ENCODE results near the gene PPEF1.

DNA sequence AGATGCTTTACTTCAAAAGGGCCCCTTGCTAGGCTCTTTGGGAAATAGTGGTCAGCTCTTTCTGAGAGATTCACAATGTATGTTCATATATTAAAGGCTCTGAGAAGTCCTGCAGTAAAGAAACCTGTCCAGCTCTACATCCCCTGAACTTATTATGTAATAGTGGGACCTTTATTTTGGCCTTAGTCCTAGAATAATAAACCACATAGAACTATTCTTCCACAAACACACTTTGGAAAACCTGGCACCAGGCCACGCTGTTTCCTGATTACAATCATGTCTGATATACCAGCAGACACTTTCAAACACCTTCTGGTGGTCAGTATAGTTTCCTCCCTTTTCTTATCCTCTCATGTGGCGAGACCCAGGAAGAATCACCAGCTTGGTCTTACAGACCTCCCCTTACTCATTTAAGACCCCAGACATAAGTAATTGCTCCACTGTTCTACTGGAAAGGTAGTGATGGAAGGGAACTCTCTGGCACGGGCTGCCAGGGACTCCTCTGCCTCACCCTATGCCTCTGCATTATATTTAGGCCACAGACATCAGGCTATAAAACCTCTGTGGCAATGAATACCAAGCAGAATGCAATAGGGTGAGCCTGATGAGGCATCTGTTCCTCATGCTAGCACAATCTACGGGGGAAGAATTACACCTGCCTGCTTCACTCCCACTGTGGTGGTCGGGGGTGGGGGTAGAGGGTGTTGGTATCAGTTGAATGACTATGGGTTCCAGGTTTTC lies 5.7 kb upstream of the PPEF1 start:
- TF ChIP-seq, protein P1, sequence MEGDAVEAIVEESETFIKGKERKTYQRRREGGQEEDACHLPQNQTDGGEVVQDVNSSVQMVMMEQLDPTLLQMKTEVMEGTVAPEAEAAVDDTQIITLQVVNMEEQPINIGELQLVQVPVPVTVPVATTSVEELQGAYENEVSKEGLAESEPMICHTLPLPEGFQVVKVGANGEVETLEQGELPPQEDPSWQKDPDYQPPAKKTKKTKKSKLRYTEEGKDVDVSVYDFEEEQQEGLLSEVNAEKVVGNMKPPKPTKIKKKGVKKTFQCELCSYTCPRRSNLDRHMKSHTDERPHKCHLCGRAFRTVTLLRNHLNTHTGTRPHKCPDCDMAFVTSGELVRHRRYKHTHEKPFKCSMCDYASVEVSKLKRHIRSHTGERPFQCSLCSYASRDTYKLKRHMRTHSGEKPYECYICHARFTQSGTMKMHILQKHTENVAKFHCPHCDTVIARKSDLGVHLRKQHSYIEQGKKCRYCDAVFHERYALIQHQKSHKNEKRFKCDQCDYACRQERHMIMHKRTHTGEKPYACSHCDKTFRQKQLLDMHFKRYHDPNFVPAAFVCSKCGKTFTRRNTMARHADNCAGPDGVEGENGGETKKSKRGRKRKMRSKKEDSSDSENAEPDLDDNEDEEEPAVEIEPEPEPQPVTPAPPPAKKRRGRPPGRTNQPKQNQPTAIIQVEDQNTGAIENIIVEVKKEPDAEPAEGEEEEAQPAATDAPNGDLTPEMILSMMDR (IDR thresholded peaks at IDR 0.05): no peak
- no peak for TF ChIP-seq POLR2A (IDR thresholded peaks at IDR 0.05)
